GM12873 (cell line): ENCODE results near the gene NKAP.

ENCODE experiments used
- CTCF ChIP-seq: IDR thresholded peaks from 2 replicates; pipeline ENCODE4 v1.5.1; 2012; ENCODE audit warnings: low read depth, mild to moderate bottlenecking, moderate library complexity, low read length, control low read depth; ENCODE audit not compliant: insufficient read depth; ENCODE audit errors: missing control alignments

Gene NKAP

GRCh38 chrX:119916310-119916709 is 27.2 kb downstream of the NKAP start:
- TF ChIP-seq CTCF, result no peak

- no peak for TF ChIP-seq CTCF
Observed at GRCh38 chrX:119900976-119901375, 42.6 kb downstream of the NKAP start.

- no peak for TF ChIP-seq CTCF
Observed at GRCh38 chrX:119899125-119899524, 44.4 kb downstream of the NKAP start.

GRCh38 chrX:119895843-119896326 is 47.7 kb downstream of the NKAP start, which contains the start of gene AKAP14:
AKAP14 (plus strand) TSS chrX:119895893; CDS start chrX:119903224, 7,331 bp downstream.
- TF ChIP-seq CTCF, result no peak

- peak; percentile 72 for TF ChIP-seq CTCF
Observed at GRCh38 chrX:119887721-119888425, 55.7 kb downstream of the NKAP start.

- TF ChIP-seq CTCF, result no peak
Observed at GRCh38 chrX:119885554-119886428, 57.8 kb downstream of the NKAP start.
